GM12872 (cell line): Measurements from ENCODE around the gene ETDA.
A peak's percentile ranks its signal among the peaks of the same experiment; 100 is the strongest.

Experiments used
- CTCF ChIP-seq: IDR thresholded peaks from 3 replicates; pipeline ENCODE4 v1.5.1; 2011; ENCODE audit warnings: low read depth, mild to moderate bottlenecking, low read length, moderate library complexity; ENCODE audit not compliant: insufficient read depth

The ETDA gene

GRCh38 chrX:135275973-135276372 is 24.1 kb downstream of the ETDA start:
- no peak for TF ChIP-seq CTCF

GRCh38 chrX:135287266-135287823 is 35.5 kb downstream of the ETDA start:
- no peak for TF ChIP-seq CTCF

GRCh38 chrX:135295238-135295943 is 43.5 kb downstream of the ETDA start:
- peak; percentile 40; the same call in 2 of the 3 replicates for TF ChIP-seq CTCF

- no peak for TF ChIP-seq CTCF
These were observed 44.1 kb downstream of the ETDA start for GRCh38 chrX:135295944-135296305.

- TF ChIP-seq CTCF, result no peak
These were observed 50.5 kb downstream of the ETDA start for GRCh38 chrX:135302269-135302873.
